ENCODE measurements around the gene MEF2C.

Gene MEF2C

GRCh38 chr5:88888291-88888690 is 5.3 kb upstream of the MEF2C start:
- no peak for DNase-seq (ENCODE audit: low read depth)

- no peak for DNase-seq (ENCODE audit: low read depth)
Observed at GRCh38 chr5:88887342-88887741, 4.4 kb upstream of the MEF2C start.

DNA sequence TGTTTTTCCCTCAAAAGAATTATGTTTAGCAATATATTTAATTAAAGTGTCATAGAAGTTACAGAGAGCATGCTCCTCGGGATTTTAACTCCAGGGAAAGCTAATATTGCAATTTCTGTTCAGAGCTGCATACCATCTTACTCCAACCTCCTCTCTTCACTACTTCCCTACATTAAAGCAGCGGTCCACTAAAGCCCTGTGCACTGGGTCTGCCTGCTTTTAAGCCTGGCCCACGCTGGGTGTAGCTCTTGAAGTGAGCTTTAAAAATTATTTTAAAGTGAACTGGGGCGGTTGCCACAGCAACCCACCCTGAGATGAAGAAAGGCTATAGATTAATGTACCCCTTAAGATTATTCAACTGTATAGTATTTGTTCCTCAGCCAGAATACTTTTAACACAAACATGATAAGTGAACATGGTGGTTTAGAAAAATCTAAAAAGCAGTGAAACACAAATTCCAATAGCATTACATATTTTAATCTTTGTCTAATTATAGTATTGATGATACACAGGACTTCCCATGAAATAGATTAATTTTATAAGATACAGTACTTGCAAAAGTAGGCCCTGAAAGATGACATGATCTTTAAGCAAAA is 3.9 kb upstream of the MEF2C start:
- DNase-seq (ENCODE audit: low read depth), result no peak

GRCh38 chr5:88886252-88886651 is 3.3 kb upstream of the MEF2C start:
- no peak for DNase-seq (ENCODE audit: low read depth)

DNA sequence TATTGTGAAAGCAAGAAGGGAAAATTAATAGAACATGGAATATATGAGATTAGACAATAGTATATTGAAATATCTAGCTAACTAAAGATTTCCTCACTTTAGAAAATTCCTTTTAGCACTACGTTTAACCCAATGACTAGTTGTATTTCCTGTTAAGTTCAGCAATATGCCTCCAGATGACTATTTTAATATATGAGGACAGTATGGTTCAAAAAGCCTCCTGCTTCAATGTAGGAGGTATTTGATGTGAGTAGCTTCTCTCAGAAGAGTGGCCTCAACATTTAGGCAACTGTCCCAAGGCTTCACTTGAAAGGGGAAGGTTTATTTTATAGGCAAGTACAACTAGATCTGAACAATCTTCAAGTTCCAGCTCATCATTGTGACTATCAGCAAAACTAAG is 2.0 kb upstream of the MEF2C start:
- DNase-seq (ENCODE audit: low read depth), result no peak

DNA sequence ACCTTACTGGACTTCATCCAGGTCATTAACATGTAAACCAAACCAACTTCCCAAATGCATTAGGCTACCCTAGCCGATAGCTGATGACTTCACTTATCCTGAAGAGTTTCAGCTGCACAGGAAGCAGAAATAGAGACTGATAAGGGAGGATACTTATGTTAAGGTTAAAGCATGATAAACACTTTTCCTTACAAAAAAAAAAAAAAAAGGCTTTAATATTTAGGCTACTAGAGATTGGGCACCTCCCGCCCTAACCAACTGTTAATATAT is 1.6 kb upstream of the MEF2C start:
- DNase-seq (ENCODE audit: low read depth), result no peak

- peak; percentile 48 for DNase-seq (ENCODE audit: low read depth)
Observed at GRCh38 chr5:88883836-88884607, 1.0 kb upstream of the MEF2C start.

GRCh38 chr5:88882276-88883038 is 527 bp downstream of the MEF2C start:
- DNase-seq (ENCODE audit: low read depth), result no peak

GRCh38 chr5:88881571-88881971 is 1.4 kb downstream of the MEF2C start:
- DNase-seq (ENCODE audit: low read depth), result no peak

DNA sequence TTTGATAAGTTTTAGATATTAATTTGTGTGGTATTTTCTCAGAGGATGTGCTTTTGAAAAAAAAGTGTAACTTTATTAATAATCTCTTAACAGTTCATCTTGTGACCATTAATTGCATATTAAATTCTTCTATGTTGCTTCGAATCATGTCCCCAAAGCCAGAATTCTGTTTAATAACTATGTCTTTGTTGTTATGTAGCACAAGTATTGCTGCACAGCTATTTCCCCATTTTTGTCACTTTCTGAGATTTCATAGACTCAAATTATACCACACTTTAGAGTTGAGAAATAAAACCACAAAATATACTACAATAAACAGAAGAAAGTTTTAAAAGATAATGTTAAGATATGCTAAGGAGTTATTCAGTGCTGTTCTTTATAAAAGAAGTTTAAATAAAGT is 2.8 kb downstream of the MEF2C start:
- no peak for DNase-seq (ENCODE audit: low read depth)

GRCh38 chr5:88879724-88880123 is 3.3 kb downstream of the MEF2C start:
- DNase-seq (ENCODE audit: low read depth), result no peak

- DNase-seq (ENCODE audit: low read depth), result no peak
Observed at GRCh38 chr5:88878976-88879375, 4.0 kb downstream of the MEF2C start.

DNA sequence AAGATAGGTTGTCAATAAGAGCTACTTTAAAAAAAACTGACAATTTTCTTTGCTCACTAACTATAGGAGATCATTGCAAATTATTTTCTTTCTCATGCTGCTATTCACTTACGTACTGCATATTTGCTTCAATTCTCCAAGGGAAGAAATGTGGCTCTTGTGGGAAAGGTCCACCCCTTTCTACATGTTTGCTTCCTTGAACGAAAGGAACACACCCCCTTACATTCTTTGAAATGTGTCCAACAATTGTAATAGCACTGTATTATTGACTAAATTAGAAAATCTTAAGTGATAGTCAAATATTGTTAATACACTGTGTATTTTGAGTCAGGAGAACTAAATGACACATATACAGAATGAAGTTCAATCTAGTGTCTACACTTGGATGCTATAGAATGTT is 5.2 kb downstream of the MEF2C start:
- DNase-seq (ENCODE audit: low read depth), result no peak

DNA sequence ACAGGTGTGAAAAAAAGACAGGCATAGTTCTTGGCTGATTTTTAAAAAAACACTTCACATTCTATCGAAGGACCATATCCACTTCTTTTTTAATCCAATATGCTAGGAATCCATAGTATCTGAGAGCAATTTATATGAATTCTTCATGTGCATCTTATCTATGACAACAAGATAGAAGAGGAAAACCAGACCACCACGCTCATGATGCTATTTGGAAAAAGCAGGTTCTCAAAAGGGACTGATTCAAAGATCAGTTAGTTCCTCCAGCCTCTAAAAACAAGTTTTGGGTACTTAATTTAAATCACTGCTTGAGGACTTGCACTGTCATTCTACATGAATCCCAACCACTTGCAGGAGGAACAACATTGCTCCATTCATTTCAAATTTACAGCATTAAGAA is 6.3 kb downstream of the MEF2C start:
- no peak for DNase-seq (ENCODE audit: low read depth)

DNA sequence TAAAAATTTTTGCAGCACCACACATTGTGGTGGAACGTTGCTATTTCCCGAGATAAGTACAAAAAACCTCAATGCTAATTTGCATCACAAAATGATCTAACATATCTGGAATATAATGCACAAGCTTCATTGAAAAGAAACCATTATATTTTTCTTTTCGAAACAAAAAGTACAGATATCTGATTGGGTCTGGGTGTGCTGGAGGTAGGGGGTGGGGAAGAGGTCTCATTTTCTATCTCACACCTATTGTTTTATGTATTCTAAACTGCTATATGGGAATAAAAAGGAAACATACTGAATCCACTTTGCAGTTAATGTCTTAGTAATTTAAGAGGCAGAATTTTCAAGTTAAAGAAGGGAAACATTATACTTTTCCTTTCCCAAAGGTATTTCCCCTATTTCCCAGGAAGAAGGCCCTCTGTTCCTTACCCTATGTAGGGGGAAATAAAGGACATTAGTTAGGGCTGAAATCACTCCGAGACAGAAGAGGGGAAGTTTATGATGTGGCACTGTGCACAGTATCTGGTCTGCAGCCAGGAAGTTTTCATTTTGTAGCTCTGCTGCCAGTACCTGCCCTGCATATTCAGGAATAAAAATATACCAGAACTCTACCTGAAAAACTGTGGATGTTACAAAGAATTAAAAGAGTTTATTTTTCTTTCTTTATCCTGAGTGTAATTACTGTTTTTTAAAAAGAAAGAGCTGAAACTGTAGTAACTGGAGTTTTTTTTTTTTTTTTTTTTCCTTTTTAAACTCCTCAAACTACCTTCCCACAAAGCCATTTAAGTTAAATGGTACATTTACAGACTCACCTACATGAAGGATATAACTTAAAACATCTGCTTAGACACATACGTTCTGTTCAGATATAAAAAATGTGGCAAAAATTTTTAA is 7.4 kb downstream of the MEF2C start:
- no peak for DNase-seq (ENCODE audit: low read depth)

DNA sequence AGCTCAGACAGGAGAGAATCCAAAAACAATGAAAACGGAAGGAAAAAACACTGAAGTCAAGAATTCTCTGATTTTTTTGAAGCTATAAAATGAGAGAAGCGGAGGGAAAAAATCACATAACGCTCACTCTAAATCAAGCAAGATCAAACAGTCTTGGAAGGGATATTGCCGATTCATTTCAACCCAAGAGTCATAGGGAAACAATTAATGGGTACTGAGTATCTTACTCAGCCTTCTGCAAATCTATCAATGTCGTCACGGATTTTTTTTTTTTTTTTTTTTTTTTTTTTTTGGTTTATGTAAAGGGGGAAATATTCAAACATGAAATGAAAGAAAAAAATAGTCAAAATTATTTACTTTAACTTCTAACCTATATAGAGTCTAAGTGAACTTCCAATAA is 9.5 kb downstream of the MEF2C start:
- no peak for DNase-seq (ENCODE audit: low read depth)

DNA sequence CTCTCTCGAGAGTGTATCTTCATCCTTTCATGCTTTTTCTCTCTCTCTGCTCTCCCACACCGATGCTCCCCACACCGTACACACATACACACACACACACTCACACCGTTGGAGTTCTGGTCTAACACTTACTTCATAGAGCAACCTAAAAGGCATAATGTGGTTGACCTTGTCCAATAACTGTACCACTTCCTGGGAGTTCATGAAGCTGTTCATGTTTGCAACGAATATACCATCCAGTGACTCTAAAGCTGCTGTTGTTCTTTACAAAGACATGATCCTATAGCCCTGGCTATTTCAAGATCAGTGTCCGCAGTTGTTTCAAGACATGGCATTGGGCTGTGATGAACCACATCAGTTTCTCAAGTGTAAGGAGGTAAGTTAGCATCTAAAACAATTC is 10.0 kb downstream of the MEF2C start:
- DNase-seq (ENCODE audit: low read depth), result no peak

DNA sequence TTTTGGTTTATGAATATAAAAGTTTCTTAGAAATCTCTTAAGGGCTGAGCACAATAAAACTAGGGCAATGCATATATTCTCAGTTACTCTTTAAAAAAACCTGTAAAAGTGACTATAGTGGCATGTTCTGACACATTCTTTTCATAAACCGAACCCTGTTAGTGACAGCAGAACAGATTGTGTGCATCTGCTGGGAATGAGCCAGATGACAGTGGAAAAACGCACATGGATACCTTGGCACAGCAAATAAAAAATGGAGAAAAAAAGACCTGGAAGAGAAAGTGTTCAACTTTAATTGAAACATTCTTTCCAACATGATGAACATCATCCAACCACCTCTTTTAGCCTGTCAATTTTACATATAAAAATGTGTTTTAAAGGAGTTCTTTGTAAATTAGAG is 12.7 kb downstream of the MEF2C start:
- no peak for DNase-seq (ENCODE audit: low read depth)

DNA sequence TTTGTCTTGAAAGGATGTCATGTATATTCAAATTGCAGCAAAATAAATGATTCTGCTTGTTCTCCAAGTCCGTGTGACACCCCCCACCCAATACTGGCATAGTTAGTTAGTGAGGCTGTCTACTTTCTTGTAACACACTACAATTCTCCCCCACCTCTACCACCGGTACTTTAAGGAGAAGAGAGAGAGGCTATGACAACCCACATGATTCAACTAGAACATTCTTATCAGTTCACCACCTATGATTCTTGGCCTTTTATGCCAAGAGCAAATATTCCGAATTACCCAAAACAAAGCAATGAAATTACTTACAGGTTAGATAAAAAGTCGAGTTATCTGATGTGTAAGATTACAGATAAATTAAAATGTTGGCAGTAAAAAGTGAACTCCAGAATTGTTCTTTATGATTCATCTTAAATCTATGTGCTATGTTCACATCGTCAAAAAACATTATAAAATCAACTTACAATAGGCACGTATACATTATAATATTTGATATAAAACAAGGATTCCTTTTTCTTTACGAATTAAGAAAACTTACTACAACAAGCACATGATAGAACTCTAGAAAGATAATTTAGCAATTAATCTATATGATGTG is 14.4 kb downstream of the MEF2C start:
- no peak for DNase-seq (ENCODE audit: low read depth)

DNA sequence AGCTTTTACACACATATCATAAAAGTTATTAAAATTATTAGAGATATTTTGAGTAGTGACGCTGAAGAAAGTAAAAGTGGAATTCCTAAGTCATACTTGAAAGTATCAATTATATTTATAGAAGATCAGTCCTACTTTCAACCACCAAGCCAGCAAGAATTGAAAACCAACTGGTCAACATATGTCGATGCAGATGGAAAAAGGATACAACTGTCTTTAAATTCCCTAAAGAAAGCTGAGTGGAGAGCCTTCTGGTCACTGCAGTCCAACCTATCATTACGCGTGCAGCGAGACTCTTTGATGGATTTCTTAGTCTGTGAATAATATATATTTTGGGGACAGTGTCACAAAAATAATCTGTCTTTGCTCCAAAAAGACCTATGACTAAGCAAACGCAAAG is 15.3 kb downstream of the MEF2C start:
- no peak for DNase-seq (ENCODE audit: low read depth)

- DNase-seq (ENCODE audit: low read depth), result no peak
Observed at GRCh38 chr5:88863523-88863922, 19.5 kb downstream of the MEF2C start.

- no peak for DNase-seq (ENCODE audit: low read depth)
Observed at GRCh38 chr5:88862547-88863175, 20.3 kb downstream of the MEF2C start.

Data from GM04504 (cell line).